Smooth muscle cell (in vitro differentiated cells): Measurements from ENCODE around the gene JMJD6. TPM values are rescaled to one million over a fixed set of nuclear protein-coding genes. Genes with fewer than 3 reads are reported as not detected.

Source experiments
- DNase-seq: peaks from one replicate; lab custom pipeline; 2025; ENCODE audit not compliant: unreplicated experiment; lab: John Stamatoyannopoulos, UW
- H2AFZ ChIP-seq: fragments of 200-600 bp; sonication (generic); 2 replicates; pipeline ENCODE4 v1.6.0; 2016; ENCODE audit warnings: antibody characterized with exemption, low read depth, mild to moderate bottlenecking
- H3F3A ChIP-seq: fragments of 200-600 bp; sonication (generic); 2 replicates; pipeline ENCODE4 v1.6.0; 2017; ENCODE audit warnings: antibody characterized with exemption, low read depth
- H3K27ac ChIP-seq: fragments of 200-600 bp; sonication (generic); 2 replicates; pipeline ENCODE4 v1.5.1; 2016; ENCODE audit warnings: low read depth, mild to moderate bottlenecking
- H3K27me3 ChIP-seq: fragments of 200-600 bp; sonication (generic); 2 replicates; pipeline ENCODE4 v1.6.1; 2016; ENCODE audit warnings: low read depth, mild to moderate bottlenecking
- H3K36me3 ChIP-seq: fragments of 200-600 bp; sonication (generic); 2 replicates; pipeline ENCODE4 v1.5.1; 2016; ENCODE audit warnings: low read depth
- H3K4me1 ChIP-seq: fragments of 200-600 bp; sonication (generic); 2 replicates; pipeline ENCODE4 v1.5.1; 2016; ENCODE audit warnings: low read depth
- H3K4me2 ChIP-seq: fragments of 200-600 bp; sonication (generic); 2 replicates; pipeline ENCODE4 v1.6.0; 2016; ENCODE audit warnings: mild to moderate bottlenecking
- H3K4me3 ChIP-seq: fragments of 200-600 bp; sonication (generic); 2 replicates; pipeline ENCODE4 v1.5.1; 2016; ENCODE audit warnings: mild to moderate bottlenecking
- H3K79me2 ChIP-seq: fragments of 200-600 bp; sonication (generic); 2 replicates; pipeline ENCODE4 v1.6.0; 2016; ENCODE audit warnings: low read depth, mild to moderate bottlenecking
- H3K9ac ChIP-seq: fragments of 200-600 bp; sonication (generic); 2 replicates; pipeline ENCODE4 v1.6.0; 2016; ENCODE audit warnings: low read depth
- H3K9me3 ChIP-seq: fragments of 200-600 bp; sonication (generic); replicated peaks from 2 replicates; pipeline ENCODE4 v1.5.1; 2016; ENCODE audit warnings: low read depth
- H4K20me1 ChIP-seq: fragments of 200-600 bp; sonication (generic); 2 replicates; pipeline ENCODE4 v1.6.0; 2016; ENCODE audit warnings: low read depth
- WGBS: methylation state at CpG from one replicate; pipeline ENCODE4 v1.1.7; 2016; ENCODE audit warnings: low lambda C conversion rate; 5-methylcytosine and 5-hydroxymethylcytosine counted together
- polyA plus RNA-seq: library from polyadenylated mRNA; unstranded; fragments of >200 nt; fragmentation: Nextera tagmentation; extraction: Ambion mirVana; gene quantifications from 2 replicates; pipeline ENCODE4 v1.2.1, GENCODE V29; 2016
- total RNA-seq: library from RNA; depleted of rRNA; stranded (reverse); fragments of >200 nt; gene quantifications from 2 replicates; pipeline ENCODE4 v1.2.3, GENCODE V29; 2014
- TF ChIP-seq, protein P1 (sequence below): fragments of 200-600 bp; sonication (generic); IDR thresholded peaks from 2 replicates; pipeline ENCODE4 v1.5.1; 2017; ENCODE audit warnings: borderline replicate concordance, mild to moderate bottlenecking, antibody characterized with exemption; ENCODE audit not compliant: insufficient read depth, poor library complexity, severe bottlenecking

The JMJD6 gene
- total and polyA plus RNA-seq, 2 experiments from 2014 or later: 32.7 to 54.7 TPM

DNA sequence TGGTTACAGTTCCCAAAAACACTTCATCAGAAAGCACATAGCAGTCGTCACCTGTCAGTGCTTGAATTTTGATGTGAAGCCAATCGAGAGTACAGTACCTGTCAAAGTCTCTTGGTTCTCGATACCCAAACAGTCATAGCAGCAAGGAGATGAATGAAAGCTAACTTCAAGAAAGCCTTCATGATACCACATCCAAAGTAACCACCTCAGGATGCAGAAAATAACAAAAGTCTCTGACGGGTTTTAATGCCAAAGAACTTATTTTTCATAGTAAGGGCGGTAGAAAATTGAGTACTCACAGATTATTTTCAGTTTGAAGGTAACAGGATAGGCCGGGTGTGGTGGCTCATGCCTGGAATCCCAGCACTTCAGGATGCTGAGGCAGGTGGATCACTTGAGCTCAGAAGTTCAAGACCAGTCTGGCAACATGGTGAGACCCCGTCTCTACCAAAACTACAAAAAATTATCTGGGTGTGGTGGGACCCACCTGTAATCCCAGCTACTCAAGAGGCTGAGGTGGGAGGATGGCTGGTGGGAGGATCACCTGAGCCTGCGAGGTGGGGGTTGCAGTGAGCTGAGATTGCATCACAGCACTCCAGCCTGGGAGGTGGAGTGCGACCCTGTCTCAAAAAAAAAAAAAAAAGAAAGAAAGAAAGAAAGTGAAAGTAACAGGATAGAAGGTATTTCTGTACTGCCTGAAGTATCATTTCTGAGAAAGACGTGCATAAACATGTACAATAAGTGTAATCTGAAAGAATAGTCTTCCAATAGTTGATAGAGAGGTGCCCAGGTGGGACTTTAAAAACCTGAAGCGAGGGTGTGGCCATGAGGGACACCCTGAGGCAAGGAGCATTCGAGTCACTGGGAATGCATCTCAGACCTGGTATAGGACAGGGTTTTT, 26.9 kb upstream of the JMJD6 start:
- no peak overlapping the region for H2AFZ ChIP-seq
- H3K27me3 ChIP-seq: no peaks in the 10 kb centered on the region
- no peaks in the 10 kb centered on the region for H3K9me3 ChIP-seq
- H3K4me2 ChIP-seq: no peak overlapping the region
- no peaks in the 10 kb centered on the region for H3F3A ChIP-seq
- WGBS: 92% methylated on average over 12 of the region's 12 CpGs
- no peak overlapping the region for H3K9ac ChIP-seq
- H3K4me1 ChIP-seq: no peaks in the 10 kb centered on the region
- no peak overlapping the region for H3K4me3 ChIP-seq
- no peak overlapping the region for H3K27ac ChIP-seq
- H4K20me1 ChIP-seq: no peaks in the 10 kb centered on the region
- DNase-seq: no peak
- no peaks in the 10 kb centered on the region for H3K36me3 ChIP-seq
- TF ChIP-seq, protein P1, sequence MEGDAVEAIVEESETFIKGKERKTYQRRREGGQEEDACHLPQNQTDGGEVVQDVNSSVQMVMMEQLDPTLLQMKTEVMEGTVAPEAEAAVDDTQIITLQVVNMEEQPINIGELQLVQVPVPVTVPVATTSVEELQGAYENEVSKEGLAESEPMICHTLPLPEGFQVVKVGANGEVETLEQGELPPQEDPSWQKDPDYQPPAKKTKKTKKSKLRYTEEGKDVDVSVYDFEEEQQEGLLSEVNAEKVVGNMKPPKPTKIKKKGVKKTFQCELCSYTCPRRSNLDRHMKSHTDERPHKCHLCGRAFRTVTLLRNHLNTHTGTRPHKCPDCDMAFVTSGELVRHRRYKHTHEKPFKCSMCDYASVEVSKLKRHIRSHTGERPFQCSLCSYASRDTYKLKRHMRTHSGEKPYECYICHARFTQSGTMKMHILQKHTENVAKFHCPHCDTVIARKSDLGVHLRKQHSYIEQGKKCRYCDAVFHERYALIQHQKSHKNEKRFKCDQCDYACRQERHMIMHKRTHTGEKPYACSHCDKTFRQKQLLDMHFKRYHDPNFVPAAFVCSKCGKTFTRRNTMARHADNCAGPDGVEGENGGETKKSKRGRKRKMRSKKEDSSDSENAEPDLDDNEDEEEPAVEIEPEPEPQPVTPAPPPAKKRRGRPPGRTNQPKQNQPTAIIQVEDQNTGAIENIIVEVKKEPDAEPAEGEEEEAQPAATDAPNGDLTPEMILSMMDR: no peak
- H3K79me2 ChIP-seq: peaks cover 5% of the 10 kb centered on the region

- Histone ChIP-seq H3K27me3 (no peaks in the 10 kb centered on the region), H3K36me3 (no peaks in the 10 kb centered on the region), H3K9me3 (no peaks in the 10 kb centered on the region), H3F3A (no peaks in the 10 kb centered on the region), H3K27ac (no peak overlapping the region), H3K9ac (no peak overlapping the region), H2AFZ (no peak overlapping the region), H4K20me1 (no peaks in the 10 kb centered on the region), H3K4me1 (no peaks in the 10 kb centered on the region), H3K79me2 (peaks cover 5% of the 10 kb centered on the region), H3K4me2 (no peak overlapping the region), H3K4me3 (no peak overlapping the region)
- 93% methylated on average over 4 of the region's 4 CpGs for WGBS
- DNase-seq: no peak
- TF ChIP-seq, protein P1: no peak
Measured at GRCh38 chr17:76752006-76752405, 25.6 kb upstream of the JMJD6 start.

- TF ChIP-seq, protein P1: no peak
- H3K4me3 ChIP-seq: no peak overlapping the region
- no peaks in the 10 kb centered on the region for H3K36me3 ChIP-seq
- H3K9me3 ChIP-seq: no peaks in the 10 kb centered on the region
- H3K27ac ChIP-seq: no peak overlapping the region
- H4K20me1 ChIP-seq: no peaks in the 10 kb centered on the region
- H3F3A ChIP-seq: no peaks in the 10 kb centered on the region
- H3K79me2 ChIP-seq: peaks cover 5% of the 10 kb centered on the region
- H3K9ac ChIP-seq: no peak overlapping the region
- no peaks in the 10 kb centered on the region for H3K4me1 ChIP-seq
- no peak overlapping the region for H3K4me2 ChIP-seq
- no peak overlapping the region for H2AFZ ChIP-seq
- DNase-seq: no peak
- WGBS: 96% methylated on average over 3 of the region's 3 CpGs
- no peaks in the 10 kb centered on the region for H3K27me3 ChIP-seq
Measured at GRCh38 chr17:76751416-76751993, 25.1 kb upstream of the JMJD6 start.
